HG02610 (cell line): Measurements from ENCODE around the gene CIITA.

ENCODE experiments used
- ATAC-seq: cut with Tn5 transposase; IDR thresholded peaks from one replicate; pipeline ENCODE4 v1.9.1; 2021; ENCODE audit warnings: mild to moderate bottlenecking, moderate library complexity; ENCODE audit not compliant: unreplicated experiment

The CIITA gene

DNA sequence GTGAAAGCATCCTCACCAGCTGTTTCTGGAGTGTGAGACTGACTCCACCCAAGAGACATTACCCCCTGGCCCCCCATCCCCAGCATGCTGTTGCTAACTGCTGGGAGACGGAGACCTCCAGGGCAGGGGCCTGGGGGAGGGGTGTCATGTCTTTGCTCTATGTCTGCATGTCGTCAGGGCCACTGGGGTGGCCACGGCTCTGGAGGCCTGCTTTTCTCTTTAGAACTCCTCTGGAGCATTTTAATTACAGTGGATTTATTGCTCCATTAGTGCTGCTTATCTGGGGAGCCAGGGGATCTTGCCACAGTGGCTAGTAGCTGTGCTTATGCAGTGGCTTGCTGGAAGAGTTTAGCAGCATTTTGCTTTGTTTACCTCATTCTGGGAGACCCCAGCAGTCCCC lies 99.6 kb downstream of the CIITA start:
- no peak for ATAC-seq

DNA sequence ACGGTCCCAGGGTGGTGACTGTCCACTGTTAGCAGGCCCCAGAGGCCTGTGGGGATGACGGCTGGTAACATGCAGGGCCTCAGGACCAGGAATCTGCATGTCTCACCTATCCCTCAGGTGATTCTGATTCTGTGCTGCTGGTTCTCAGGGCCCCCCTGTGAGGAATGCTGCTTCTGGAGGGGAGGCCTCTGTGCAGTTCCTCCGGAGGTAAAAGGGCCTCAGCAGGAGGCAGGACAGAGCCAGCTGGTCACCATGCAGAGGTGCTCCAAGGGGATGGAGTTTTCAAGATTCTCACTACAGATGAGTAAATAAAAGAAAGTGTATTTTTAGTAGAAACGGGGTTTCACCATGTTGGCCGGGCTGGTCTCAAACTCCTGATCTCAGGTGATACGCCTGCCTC lies 101.1 kb downstream of the CIITA start:
- ATAC-seq, result no peak

DNA sequence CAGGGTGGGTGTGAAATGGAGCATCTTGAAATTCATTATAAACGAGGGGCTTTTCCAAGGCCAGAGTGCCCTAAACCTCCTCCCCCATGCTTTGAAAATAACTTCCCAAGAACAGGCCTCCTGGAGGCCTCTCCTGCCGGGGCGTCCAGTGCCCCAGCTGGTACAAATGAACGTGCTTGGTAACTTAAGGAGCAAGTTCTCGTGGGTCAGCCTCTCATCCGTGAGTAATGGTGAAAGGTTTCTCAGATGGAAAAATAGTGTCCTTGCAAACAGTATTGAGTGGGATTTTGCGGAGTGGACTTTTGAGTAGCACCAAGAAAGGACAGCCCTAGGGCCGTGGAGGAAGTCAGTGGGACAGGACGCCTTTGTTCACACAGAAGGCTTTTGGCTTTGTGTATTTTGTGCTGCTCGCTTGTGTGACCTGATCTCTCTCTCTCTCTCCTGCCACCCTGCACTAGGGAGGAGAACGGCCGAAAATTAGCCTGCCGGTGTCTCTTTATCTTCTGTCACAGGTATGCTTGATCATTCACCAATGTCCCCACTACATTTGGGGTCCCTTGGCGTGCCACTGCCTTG lies 102.0 kb downstream of the CIITA start:
- ATAC-seq, result no peak

DNA sequence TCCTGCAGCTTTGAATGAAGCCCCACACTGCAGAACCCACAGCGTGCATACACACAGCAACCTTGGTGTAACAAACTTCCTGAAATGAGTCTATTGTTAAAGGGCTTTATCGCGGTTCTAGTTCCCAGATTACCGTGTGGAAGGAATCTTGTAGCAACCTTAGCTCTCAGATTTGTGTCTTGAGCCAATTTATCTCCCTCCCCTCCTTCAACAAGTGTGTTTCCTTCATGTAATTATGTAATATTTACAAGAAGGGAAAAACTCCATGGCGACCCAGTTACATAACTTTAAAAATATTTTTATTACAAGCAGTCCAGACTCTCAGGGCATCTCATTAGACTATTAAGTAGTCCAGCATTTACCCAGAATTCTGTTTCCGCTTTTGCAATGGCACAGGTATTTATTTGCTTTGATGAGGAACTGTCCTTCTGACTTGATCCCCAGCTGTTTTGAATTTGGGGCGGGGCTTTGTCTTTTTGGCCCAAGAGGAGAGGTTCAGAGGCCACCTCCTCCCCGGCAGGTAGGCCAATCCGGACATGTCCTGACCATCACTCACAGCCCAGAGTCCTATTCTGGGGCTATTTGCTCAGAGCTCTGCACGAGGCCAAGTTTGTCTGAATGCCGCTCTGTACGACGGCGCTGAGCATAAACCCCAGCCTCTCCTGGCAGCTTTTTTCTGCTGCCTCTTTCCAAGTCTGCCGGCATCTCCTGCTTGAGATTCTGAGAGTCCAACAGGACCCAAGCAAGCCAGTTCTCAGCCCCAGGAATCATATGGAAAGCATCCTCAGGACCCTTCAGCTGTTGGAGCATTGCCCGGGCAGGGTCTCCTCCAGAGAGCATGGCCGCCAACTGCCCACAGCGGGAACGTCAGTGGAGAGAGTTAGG lies 103.0 kb downstream of the CIITA start:
- no peak for ATAC-seq

DNA sequence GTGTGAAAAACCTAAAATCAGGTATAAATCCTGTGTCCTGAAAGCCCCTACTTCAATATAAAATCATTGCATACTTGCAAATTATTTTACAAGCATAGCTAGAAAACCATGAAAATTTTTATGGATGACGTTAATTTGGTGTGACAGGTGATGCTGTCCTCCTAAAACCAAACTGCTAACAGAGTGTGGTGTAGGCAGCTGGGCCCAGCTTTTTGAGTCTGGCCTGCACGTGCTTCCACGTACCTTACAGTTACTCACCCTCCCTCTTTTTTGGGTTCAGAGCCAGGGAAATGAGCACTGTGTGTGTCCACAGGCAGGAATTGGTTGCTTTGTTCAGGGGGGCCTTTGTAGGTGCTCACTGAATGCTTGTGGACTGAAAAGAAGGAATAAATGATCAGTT lies 103.8 kb downstream of the CIITA start:
- no peak for ATAC-seq

DNA sequence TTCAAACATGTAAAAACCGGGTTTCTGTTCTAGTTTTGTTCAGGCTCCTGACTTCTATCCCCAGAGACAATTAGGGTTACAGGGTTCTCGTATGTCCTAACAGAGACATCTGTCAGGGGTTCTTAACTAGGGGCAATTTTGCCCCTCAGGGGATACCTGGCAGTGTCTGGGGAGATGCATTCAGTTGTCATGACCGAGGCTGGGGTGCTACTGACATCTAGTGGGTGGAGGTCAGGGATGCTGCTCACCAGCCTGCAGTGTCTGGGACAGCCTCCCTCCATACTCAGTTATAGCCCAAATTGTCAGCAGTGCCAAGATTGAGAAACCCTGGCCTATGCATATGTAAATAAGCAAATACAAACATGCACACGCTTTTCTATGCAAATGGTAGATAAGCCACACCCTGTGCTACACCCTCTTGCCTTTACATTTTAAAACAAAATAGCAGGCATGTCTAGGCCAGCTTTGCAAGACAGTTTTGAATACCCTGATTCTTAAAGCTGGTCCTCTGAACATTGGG lies 104.8 kb downstream of the CIITA start:
- ATAC-seq, result peak; percentile 56

DNA sequence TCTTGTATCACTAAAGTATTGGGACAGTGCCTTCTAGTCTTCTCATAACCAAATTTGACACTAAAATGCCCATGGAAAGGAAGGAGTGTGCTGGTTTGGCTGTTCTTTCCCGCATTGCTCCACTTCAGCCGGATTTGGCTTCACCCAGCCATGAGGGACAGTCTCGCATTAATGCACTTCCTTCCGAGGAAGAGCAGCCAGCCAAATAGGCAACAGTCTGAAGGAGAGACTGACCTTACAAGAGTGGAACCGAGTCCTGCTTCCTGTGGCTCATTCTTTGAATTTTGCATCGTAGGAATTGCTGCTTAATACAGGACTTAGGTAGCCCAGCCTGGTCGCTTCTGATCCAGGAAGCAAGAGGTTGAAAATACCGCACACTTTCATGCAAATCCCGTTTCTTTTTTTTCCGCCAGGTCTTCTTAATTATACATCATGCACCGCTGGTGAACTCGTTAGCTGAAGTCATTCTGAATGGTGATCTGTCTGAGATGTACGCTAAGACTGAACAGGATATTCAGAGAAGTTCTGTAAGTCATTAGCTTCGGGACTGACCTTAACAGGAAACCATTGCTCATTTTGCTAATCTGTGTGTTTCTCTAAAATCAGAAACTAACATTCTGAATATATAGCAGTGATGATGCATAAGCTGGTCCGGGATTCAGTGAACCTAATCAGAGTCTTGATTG lies 105.6 kb downstream of the CIITA start:
- ATAC-seq, result no peak

DNA sequence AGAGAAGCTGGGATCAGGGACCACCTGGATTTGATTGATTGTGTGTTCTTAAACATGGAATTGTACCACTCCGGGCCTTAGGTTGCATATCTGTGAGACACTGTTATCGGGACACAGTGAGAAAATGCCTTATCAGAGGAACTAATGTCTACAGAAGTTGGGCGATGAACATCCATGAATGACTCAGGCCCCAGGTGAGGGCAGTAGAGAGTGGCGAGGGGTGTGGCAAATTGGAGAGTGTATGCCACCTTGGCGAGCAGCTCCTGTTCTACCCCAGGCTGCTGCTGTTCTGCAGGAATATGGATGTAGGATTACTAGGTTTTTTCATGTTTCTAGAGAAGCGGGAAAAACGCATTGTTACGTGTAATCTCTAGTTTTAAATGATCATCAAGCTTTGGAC lies 106.2 kb downstream of the CIITA start:
- ATAC-seq, result no peak

DNA sequence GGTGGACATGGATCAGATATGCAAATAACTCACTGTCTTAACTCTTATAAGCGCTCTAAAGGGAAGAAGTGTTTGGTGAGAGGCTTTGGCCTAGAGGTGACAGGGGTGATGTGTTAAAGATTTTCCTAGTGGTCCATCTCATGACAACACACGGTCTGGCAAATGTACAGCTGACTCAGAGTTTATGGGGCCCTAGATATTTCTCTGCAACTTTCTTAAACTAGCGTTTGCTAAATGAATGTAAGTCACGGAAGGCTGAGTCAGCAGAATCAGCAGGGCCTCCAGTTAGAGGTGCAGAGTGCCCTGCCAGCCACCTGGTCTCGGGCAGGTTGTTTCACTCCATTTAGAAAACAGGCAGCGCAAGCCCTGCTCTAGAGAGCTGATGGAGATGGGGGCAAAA lies 107.5 kb downstream of the CIITA start:
- no peak for ATAC-seq
